IMR-90 (cell line): ENCODE results near the gene EPHX1. TPM values are rescaled to one million over a fixed set of nuclear protein-coding genes. Genes with fewer than 3 reads are reported as not detected.

Source experiments
- ATAC-seq: fragments of 200-7000 bp; cut with Tn5 transposase; 2 replicates; pipeline ENCODE4 v1.9.1; 2020; ENCODE audit warnings: low read depth, mild to moderate bottlenecking, moderate library complexity
- BruUV-seq: library from RNA; stranded (reverse); fragments of 400-500 nt; replicated peaks from 2 replicates; lab custom pipeline; 2021; lab: Mats Ljungman, UMichigan
- CTCF ChIA-PET: fragments of 300-600 bp; formaldehyde crosslinking; extraction: SDS; loops from one replicate; lab custom pipeline; 2021; ENCODE audit warnings: antibody characterized with exemption; lab: Yijun Ruan, JAX
- POLR2A ChIA-PET: fragments of 300-600 bp; sonication (Branson Sonifier 250); formaldehyde crosslinking; loops from one replicate; lab custom pipeline; 2022; ENCODE audit warnings: antibody characterized with exemption; ENCODE audit not compliant: unreplicated experiment; lab: Charles Lee
- DNase-seq: peaks from one replicate; pipeline ENCODE4 v3.0.0; 2013
- H2AFZ ChIP-seq: replicated peaks from 2 replicates; pipeline ENCODE3; 2013; ENCODE audit warnings: low read length, mild to moderate bottlenecking; ENCODE audit not compliant: poor library complexity
- H2AK5ac ChIP-seq: 2 replicates; pipeline ENCODE4 v1.6.1; 2013; ENCODE audit warnings: low read depth, low read length, inconsistent platforms
- H2AK9ac ChIP-seq: replicated peaks from 2 replicates; pipeline ENCODE3; 2013; ENCODE audit warnings: mild to moderate bottlenecking, low read depth, low read length, moderate library complexity; ENCODE audit not compliant: poor library complexity
- H2BK120ac ChIP-seq: 2 replicates; pipeline ENCODE4 v1.6.1; 2013; ENCODE audit warnings: low read depth, low read length, inconsistent platforms
- H2BK15ac ChIP-seq: 3 replicates; pipeline ENCODE4 v1.6.1; 2013; ENCODE audit warnings: low read depth, low read length, inconsistent platforms
- H2BK20ac ChIP-seq: 2 replicates; pipeline ENCODE4 v1.6.1; 2013; ENCODE audit warnings: low read depth, mild to moderate bottlenecking, inconsistent platforms, low read length, moderate library complexity
- H2BK5ac ChIP-seq: 2 replicates; pipeline ENCODE4 v1.6.1; 2013; ENCODE audit warnings: mild to moderate bottlenecking, low read depth, low read length, inconsistent platforms; ENCODE audit not compliant: poor library complexity, severe bottlenecking
- H3K14ac ChIP-seq: replicated peaks from 2 replicates; pipeline ENCODE4 v1.6.1; 2013; ENCODE audit warnings: low read depth, low read length, inconsistent platforms
- H3K18ac ChIP-seq: 2 replicates; pipeline ENCODE4 v1.6.1; 2013; ENCODE audit warnings: low read depth, low read length, control low read depth
- H3K23ac ChIP-seq: 2 replicates; pipeline ENCODE4 v1.6.1; 2013; ENCODE audit warnings: low read depth, low read length, inconsistent platforms
- H3K27ac ChIP-seq: 2 replicates; pipeline ENCODE4 v1.5.1; 2013; ENCODE audit warnings: mild to moderate bottlenecking, control low read depth, low read length; ENCODE audit not compliant: insufficient read depth
- H3K27me3 ChIP-seq: 2 replicates; pipeline ENCODE4 v1.6.1; 2013; ENCODE audit warnings: low read length; ENCODE audit not compliant: control insufficient read depth, insufficient read depth
- H3K36me3 ChIP-seq: 2 replicates; pipeline ENCODE4 v1.6.1; 2013; ENCODE audit warnings: low read length, mixed read lengths; ENCODE audit not compliant: control insufficient read depth, insufficient read depth
- H3K4ac ChIP-seq: 2 replicates; pipeline ENCODE4 v1.6.1; 2013; ENCODE audit warnings: low read depth, low read length, inconsistent platforms
- H3K4me1 ChIP-seq: 2 replicates; pipeline ENCODE4 v1.6.1; 2013; ENCODE audit warnings: low read length, mixed read lengths; ENCODE audit not compliant: control insufficient read depth, insufficient read depth
- H3K4me2 ChIP-seq: 2 replicates; pipeline ENCODE4 v1.6.1; 2013; ENCODE audit warnings: low read depth, mild to moderate bottlenecking, control low read depth, low read length, moderate library complexity
- H3K4me3 ChIP-seq: 2 replicates; pipeline ENCODE4 v1.5.1; 2013; ENCODE audit warnings: low read depth, mild to moderate bottlenecking, control low read depth, low read length, moderate library complexity; ENCODE audit not compliant: insufficient read depth
- H3K56ac ChIP-seq: 2 replicates; pipeline ENCODE4 v1.6.1; 2013; ENCODE audit warnings: low read length, inconsistent platforms; ENCODE audit not compliant: insufficient read depth; ENCODE audit errors: extremely low read depth
- H3K79me1 ChIP-seq, 2 experiments: 2 replicates each; pipeline ENCODE4 v1.6.1; 2013; ENCODE audit warnings: low read length in 2 of 2, inconsistent platforms in 1 of 2, low read depth in 1 of 2
- H3K9ac ChIP-seq: 2 replicates; pipeline ENCODE4 v1.6.1; 2013; ENCODE audit warnings: low read depth, low read length, control low read depth
- H3K9me1 ChIP-seq: 2 replicates; pipeline ENCODE4 v1.6.1; 2013; ENCODE audit warnings: low read length, inconsistent platforms; ENCODE audit not compliant: insufficient read depth
- H3K9me3 ChIP-seq: 2 replicates; pipeline ENCODE4 v1.6.1; 2013; ENCODE audit warnings: low read length; ENCODE audit not compliant: control insufficient read depth, insufficient read depth
- H4K20me1 ChIP-seq: 2 replicates; pipeline ENCODE4 v1.6.1; 2013; ENCODE audit warnings: low read length, inconsistent platforms; ENCODE audit not compliant: insufficient read depth
- H4K5ac ChIP-seq: 2 replicates; pipeline ENCODE4 v1.6.1; 2013; ENCODE audit warnings: mild to moderate bottlenecking, low read depth, low read length, control low read depth
- H4K8ac ChIP-seq, 2 experiments: 2 replicates each; pipeline ENCODE4 v1.6.1; 2013; ENCODE audit warnings: low read depth in 2 of 2, low read length in 2 of 2, control low read depth in 1 of 2, inconsistent platforms in 1 of 2
- H4K91ac ChIP-seq: 2 replicates; pipeline ENCODE4 v1.6.1; 2013; ENCODE audit warnings: low read depth, low read length, inconsistent platforms; ENCODE audit not compliant: insufficient read depth
- CHD1 ChIP-seq: IDR thresholded peaks from 2 replicates; pipeline ENCODE4 v1.6.1; 2012; ENCODE audit warnings: low read depth, low read length, improper control_type of control experiment
- FOS ChIP-seq: fragments of 150-350 bp; IDR thresholded peaks from 2 replicates; pipeline ENCODE4 v1.6.1; 2016; ENCODE audit warnings: low read depth, low read length
- MAFK ChIP-seq: IDR thresholded peaks from 2 replicates; pipeline ENCODE4 v1.6.1; 2012; ENCODE audit warnings: low read depth, low read length, improper control_type of control experiment
- MXI1 ChIP-seq: IDR thresholded peaks from 2 replicates; pipeline ENCODE4 v1.6.1; 2012; ENCODE audit warnings: low read depth, mild to moderate bottlenecking, low read length, moderate library complexity, borderline replicate concordance
- NFE2L2 ChIP-seq: fragments of 150-350 bp; IDR thresholded peaks from 2 replicates; pipeline ENCODE4 v1.6.1; 2016; ENCODE audit warnings: low read depth, mild to moderate bottlenecking, low read length
- RAD21 ChIP-seq: IDR thresholded peaks from 2 replicates; pipeline ENCODE4 v1.6.1; 2012; ENCODE audit warnings: low read length, improper control_type of control experiment
- RCOR1 ChIP-seq: IDR thresholded peaks from 2 replicates; pipeline ENCODE4 v1.6.1; 2012; ENCODE audit warnings: mild to moderate bottlenecking, low read length, improper control_type of control experiment; ENCODE audit not compliant: insufficient replicate concordance
- RFX5 ChIP-seq: IDR thresholded peaks from 2 replicates; pipeline ENCODE4 v1.8.0; 2012; ENCODE audit warnings: low read depth, mild to moderate bottlenecking, low read length, moderate library complexity
- SMC3 ChIP-seq: fragments of 150-350 bp; IDR thresholded peaks from 2 replicates; pipeline ENCODE4 v1.6.1; 2016; ENCODE audit warnings: low read depth, mild to moderate bottlenecking, antibody characterized with exemption, low read length, moderate library complexity
- WGBS, 2 experiments: methylation state at CpG; one replicate each; pipeline versions ENCODE4 v1.1.5 to v1.1.7; 2013; ENCODE audit warnings: missing lambda C conversion rate in 2 of 2; ENCODE audit not compliant: insufficient read length in 1 of 2; ENCODE audit errors: extremely low coverage in 2 of 2; 5-methylcytosine and 5-hydroxymethylcytosine counted together
- dilution Hi-C: fragments of 300-500 bp; cut with HindIII; formaldehyde crosslinking; loops from one replicate; pipeline ENCODE4 v1.14.3; 2018; ENCODE audit warnings: low sequenced_read_pairs; ENCODE audit not compliant: unreplicated experiment
- in situ Hi-C: fragments of 300-500 bp; cut with MboI; formaldehyde crosslinking; loops from 3 replicates; pipeline ENCODE4 v1.14.3; 2019; ENCODE audit warnings: low sequenced_read_pairs, inconsistent platforms, mixed read lengths
- intact Hi-C: fragments of 100-400 bp; cut with micrococcal nuclease; formaldehyde crosslinking; loops from 2 replicates; pipeline ENCODE4 v1.10.0; 2022
- polyA plus RNA-seq, 3 experiments: library from polyadenylated mRNA; depleted of rRNA; stranded (reverse); fragments of >200 nt; gene quantifications; 2 replicates each; pipeline ENCODE4 v1.2.3, GENCODE V29; 2012; ENCODE audit warnings: low replicate concordance in 1 of 3
- total RNA-seq: library from RNA; depleted of rRNA; stranded (reverse); fragments of >200 nt; gene quantifications from 2 replicates; pipeline ENCODE4 v1.2.3, GENCODE V29; 2012
- TF ChIP-seq, protein P1 (sequence below): fragments of 150-350 bp; IDR thresholded peaks from 2 replicates; pipeline ENCODE4 v1.6.1; 2017; ENCODE audit warnings: mild to moderate bottlenecking, antibody characterized with exemption, low read length, low read depth
- TF ChIP-seq, protein P2 (sequence below): fragments of 150-350 bp; IDR thresholded peaks from 2 replicates; pipeline ENCODE4 v1.6.1; 2016; ENCODE audit warnings: low read depth, mild to moderate bottlenecking, low read length, moderate library complexity, borderline replicate concordance

Gene EPHX1
- total and polyA plus RNA-seq, 2 of the 4 experiments (the other 2 are of a cell fraction), result 20.3 to 46.3 TPM

DNA sequence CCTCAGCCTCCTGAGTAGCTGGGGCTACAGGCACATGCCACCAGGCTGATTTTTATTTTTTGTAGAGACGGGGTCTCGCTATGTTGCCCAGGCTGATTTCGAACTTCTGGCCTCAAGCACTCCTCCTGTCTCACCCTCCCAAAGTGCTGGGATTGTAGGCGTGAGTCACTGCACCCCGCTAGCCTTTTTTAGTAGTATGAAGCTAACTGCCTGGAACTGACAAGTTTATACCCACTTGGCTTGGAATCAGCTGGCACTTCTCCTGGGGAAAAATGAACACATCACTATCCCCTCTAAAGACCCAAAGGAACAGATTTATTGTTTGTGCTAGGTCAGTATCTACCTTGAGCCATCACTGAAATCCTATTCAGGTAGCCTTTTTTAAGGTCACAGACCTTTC lies 53.2 kb downstream of the EPHX1 start:
- Histone ChIP-seq H3K27me3 (no peaks in the 10 kb centered on the region), H3K23ac (no peak overlapping the region), H2BK20ac (no peak overlapping the region; the same call in 1 of the 2 replicates), H2BK120ac (no peak overlapping the region), H3K27ac (no peak overlapping the region), H3K4ac (no peak overlapping the region), H4K91ac (no peak overlapping the region), H2BK5ac (no peak overlapping the region), H3K18ac (no peak overlapping the region), H3K9ac (no peak overlapping the region), H4K20me1 (peaks cover 14% of the 10 kb centered on the region), H3K9me1 (peaks cover 16% of the 10 kb centered on the region; the same call in 1 of the 2 replicates), H3K4me2 (no peak overlapping the region), H3K56ac (no peak overlapping the region), H3K4me1 (peaks cover 13% of the 10 kb centered on the region), H3K4me3 (no peak overlapping the region), H2BK15ac (no peak overlapping the region), H2AK9ac (no peak overlapping the region), H4K8ac (no peak overlapping the region), H4K5ac (no peak overlapping the region), H3K9me3 (no peaks in the 10 kb centered on the region), H2AK5ac (no peak overlapping the region), H2AFZ (no peak overlapping the region), H3K14ac (no peak overlapping the region), H3K36me3 (peaks cover 53% of the 10 kb centered on the region), H3K79me1 (peaks cover 0 to 25% of the 10 kb centered on the region in 2 experiments; a peak in 2 of 4 replicates)
- POLR2A ChIA-PET, result no interaction called here
- no peak for ATAC-seq
- dilution Hi-C loops (no loop called here), in situ Hi-C loops (no loop called here), intact Hi-C loops (no loop called here)
- 60% methylated on average over 1 of the region's 5 CpGs; no CpG with 5 or more reads in 1 of the 2 experiments for WGBS, 2 experiments
- DNase-seq, result peak; percentile 32
- CTCF ChIA-PET, result no interaction called here
- no TSS peak for BruUV-seq
- no peak for TF ChIP-seq MAFK
- no peak for TF ChIP-seq RCOR1
- no peak for TF ChIP-seq NFE2L2
- TF ChIP-seq MXI1, result no peak
- TF ChIP-seq FOS, result no peak
- TF ChIP-seq, protein P1, sequence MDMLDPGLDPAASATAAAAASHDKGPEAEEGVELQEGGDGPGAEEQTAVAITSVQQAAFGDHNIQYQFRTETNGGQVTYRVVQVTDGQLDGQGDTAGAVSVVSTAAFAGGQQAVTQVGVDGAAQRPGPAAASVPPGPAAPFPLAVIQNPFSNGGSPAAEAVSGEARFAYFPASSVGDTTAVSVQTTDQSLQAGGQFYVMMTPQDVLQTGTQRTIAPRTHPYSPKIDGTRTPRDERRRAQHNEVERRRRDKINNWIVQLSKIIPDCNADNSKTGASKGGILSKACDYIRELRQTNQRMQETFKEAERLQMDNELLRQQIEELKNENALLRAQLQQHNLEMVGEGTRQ, result no peak
- TF ChIP-seq RFX5, result no peak
- TF ChIP-seq SMC3, result no peak
- TF ChIP-seq, protein P2, sequence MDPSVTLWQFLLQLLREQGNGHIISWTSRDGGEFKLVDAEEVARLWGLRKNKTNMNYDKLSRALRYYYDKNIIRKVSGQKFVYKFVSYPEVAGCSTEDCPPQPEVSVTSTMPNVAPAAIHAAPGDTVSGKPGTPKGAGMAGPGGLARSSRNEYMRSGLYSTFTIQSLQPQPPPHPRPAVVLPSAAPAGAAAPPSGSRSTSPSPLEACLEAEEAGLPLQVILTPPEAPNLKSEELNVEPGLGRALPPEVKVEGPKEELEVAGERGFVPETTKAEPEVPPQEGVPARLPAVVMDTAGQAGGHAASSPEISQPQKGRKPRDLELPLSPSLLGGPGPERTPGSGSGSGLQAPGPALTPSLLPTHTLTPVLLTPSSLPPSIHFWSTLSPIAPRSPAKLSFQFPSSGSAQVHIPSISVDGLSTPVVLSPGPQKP, result no peak
- no peak for TF ChIP-seq RAD21
- no peak for TF ChIP-seq CHD1
